Calu3 (cell line): ENCODE measurements around the gene KRT40. TPM values are rescaled to one million over a fixed set of nuclear protein-coding genes. Genes with fewer than 3 reads are reported as not detected.

Experiments used
- BruUV-seq: library from RNA; stranded (reverse); fragments of 400-500 nt; replicated peaks from 2 replicates; lab custom pipeline; 2021; lab: Mats Ljungman, UMichigan
- CTCF ChIA-PET: fragments of 300-600 bp; sonication (Branson Sonifier 250); formaldehyde crosslinking; loops from one replicate; lab custom pipeline; 2022; ENCODE audit warnings: antibody characterized with exemption; lab: Charles Lee
- DNase-seq: peaks from one replicate; pipeline ENCODE4 v3.0.0; 2022
- H3K27ac Mint-ChIP-seq: one replicate; pipeline ENCODE4 v1.8.0; 2022; ENCODE audit warnings: mixed read lengths; ENCODE audit not compliant: unreplicated experiment
- H3K27me3 Mint-ChIP-seq: one replicate; pipeline ENCODE4 v1.8.0; 2022; ENCODE audit warnings: mixed read lengths; ENCODE audit not compliant: unreplicated experiment
- H3K36me3 Mint-ChIP-seq: one replicate; pipeline ENCODE4 v1.8.0; 2022; ENCODE audit warnings: mild to moderate bottlenecking, moderate library complexity, mixed read lengths; ENCODE audit not compliant: insufficient read depth, unreplicated experiment
- H3K4me1 Mint-ChIP-seq: one replicate; pipeline ENCODE4 v1.8.0; 2022; ENCODE audit warnings: mild to moderate bottlenecking, low read depth, mixed read lengths; ENCODE audit not compliant: unreplicated experiment
- H3K4me3 Mint-ChIP-seq: one replicate; pipeline ENCODE4 v1.8.0; 2022; ENCODE audit warnings: mild to moderate bottlenecking, low read depth, moderate library complexity, mixed read lengths; ENCODE audit not compliant: unreplicated experiment
- H3K9me3 Mint-ChIP-seq: one replicate; pipeline ENCODE4 v1.8.0; 2022; ENCODE audit warnings: low read depth, mixed read lengths; ENCODE audit not compliant: unreplicated experiment
- CTCF ChIP-seq: fragments of 200-600 bp; IDR thresholded peaks from one replicate; pipeline ENCODE4 v1.8.0; 2022; ENCODE audit warnings: antibody characterized with exemption; ENCODE audit not compliant: unreplicated experiment
- intact Hi-C: fragments of 100-400 bp; cut with micrococcal nuclease; formaldehyde crosslinking; loops from one replicate; pipeline ENCODE4 v1.10.0; 2022; ENCODE audit not compliant: unreplicated experiment
- total RNA-seq: library from RNA; stranded (reverse); gene quantifications from 2 replicates; pipeline ENCODE4 v1.2.3, GENCODE V29; 2022

KRT40 gene
- total RNA-seq, 1 experiment from 2014 or later: not detected

DNA sequence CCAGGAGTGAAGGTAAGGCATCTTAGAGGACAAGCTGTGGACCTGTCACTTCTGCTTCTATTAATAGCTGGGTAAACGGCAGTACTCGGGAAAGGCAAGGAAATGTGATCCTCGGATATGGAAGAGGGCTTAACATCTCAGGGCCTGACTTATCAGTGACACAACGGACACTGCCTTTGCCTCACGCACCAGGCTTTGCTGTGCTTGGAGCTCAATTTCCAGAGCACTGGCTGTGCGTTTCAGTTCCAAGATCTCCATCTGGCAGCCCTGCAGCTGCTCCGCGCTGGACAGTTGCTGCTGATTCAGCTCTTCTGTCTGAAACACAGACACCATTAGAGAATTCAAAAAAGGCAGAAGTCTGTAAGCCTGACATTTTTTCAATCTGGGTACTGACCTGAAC, 3.5 kb downstream of the KRT40 start:
- H3K4me1 Mint-ChIP-seq: peaks cover 11% of the 10 kb centered on the region
- H3K9me3 Mint-ChIP-seq: no peaks in the 10 kb centered on the region
- BruUV-seq: no TSS peak
- CTCF ChIA-PET: interaction anchor here (1.0 to 2.5 kb wide), 2 partner anchors 14 to 24 kb away, joined by 3 to 7 read pairs; partner anchors contain the start of gene KRT39
- no peak for DNase-seq
- H3K4me3 Mint-ChIP-seq: no peak overlapping the region
- H3K27ac Mint-ChIP-seq: no peak overlapping the region
- no peak for TF ChIP-seq CTCF
- H3K36me3 Mint-ChIP-seq: no peaks in the 10 kb centered on the region
- intact Hi-C loops: no loop called here
- no peaks in the 10 kb centered on the region for H3K27me3 Mint-ChIP-seq

DNA sequence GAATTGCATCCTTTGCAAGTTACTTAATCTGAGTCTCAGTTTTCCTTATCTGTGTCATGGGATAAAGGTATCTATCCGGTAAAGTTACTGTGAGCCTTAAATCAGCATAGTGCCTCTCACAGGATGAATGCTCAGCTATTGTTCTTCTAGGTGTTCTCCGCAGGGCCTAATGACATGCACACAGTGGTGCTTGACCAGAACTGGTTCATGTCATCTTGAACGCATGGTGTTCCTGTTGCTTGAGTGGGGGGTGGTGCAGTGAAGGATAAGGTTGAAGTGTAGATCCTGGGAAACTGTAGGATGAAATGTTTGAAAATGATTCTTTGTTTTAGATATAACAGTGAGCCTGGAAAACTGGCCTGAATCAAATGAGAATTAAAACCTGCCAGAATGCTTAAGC, 4.0 kb downstream of the KRT40 start:
- DNase-seq: no peak
- no peak for TF ChIP-seq CTCF
- no peaks in the 10 kb centered on the region for H3K27me3 Mint-ChIP-seq
- H3K4me1 Mint-ChIP-seq: peaks cover 11% of the 10 kb centered on the region
- CTCF ChIA-PET: interaction anchor here (0.8 to 2.5 kb wide), 3 partner anchors 10 to 23 kb away, joined by 3 to 7 read pairs (median 3); partner anchors contain the start of gene KRT39
- no peak overlapping the region for H3K27ac Mint-ChIP-seq
- no peaks in the 10 kb centered on the region for H3K36me3 Mint-ChIP-seq
- H3K9me3 Mint-ChIP-seq: no peaks in the 10 kb centered on the region
- BruUV-seq: no TSS peak
- intact Hi-C loops: no loop called here
- no peak overlapping the region for H3K4me3 Mint-ChIP-seq

GRCh38 chr17:40978575-40979151, 5.5 kb downstream of the KRT40 start:
- intact Hi-C loops: no loop called here
- Mint-ChIP-seq H3K4me1 (peaks cover 11% of the 10 kb centered on the region), H3K4me3 (no peak overlapping the region), H3K36me3 (no peaks in the 10 kb centered on the region), H3K27ac (no peak overlapping the region), H3K27me3 (no peaks in the 10 kb centered on the region), H3K9me3 (no peaks in the 10 kb centered on the region)
- DNase-seq: no peak
- TF ChIP-seq CTCF: no peak
- CTCF ChIA-PET: interaction anchor here (0.8 to 2.5 kb wide), 4 partner anchors 12 to 363 kb away, joined by 3 to 7 read pairs (median 4); partner anchors contain the start of gene KRT39
- no TSS peak for BruUV-seq

- Mint-ChIP-seq H3K4me1 (peaks cover 25% of the 10 kb centered on the region), H3K9me3 (no peaks in the 10 kb centered on the region), H3K27ac (no peak overlapping the region), H3K27me3 (no peaks in the 10 kb centered on the region), H3K4me3 (no peak overlapping the region), H3K36me3 (no peaks in the 10 kb centered on the region)
- no peak for TF ChIP-seq CTCF
- intact Hi-C loops: no loop called here
- no peak for DNase-seq
- CTCF ChIA-PET: no interaction called here
- no TSS peak for BruUV-seq
These were observed 8.6 kb downstream of the KRT40 start for GRCh38 chr17:40975516-40975915.
